ENCODE measurements around the gene APOA4.

The APOA4 gene

GRCh38 chr11:116823031-116823843 is at the start of gene APOA4:
Gene APOA4, minus strand, starts transcription at chr11:116823304. Its CDS starts 113 bp downstream, at chr11:116823191.
- no peak for DNase-seq (ENCODE audit: low spot score)

GRCh38 chr11:116871248-116871647 is 48.1 kb upstream of the APOA4 start:
- no peak for DNase-seq (ENCODE audit: low spot score)

GRCh38 chr11:116870054-116870453 is 47.0 kb upstream of the APOA4 start:
- no peak for DNase-seq (ENCODE audit: low spot score)

GRCh38 chr11:116869610-116870009 is 46.5 kb upstream of the APOA4 start:
- peak; percentile 89 for DNase-seq (ENCODE audit: low spot score)

GRCh38 chr11:116868066-116868465 is 45.0 kb upstream of the APOA4 start:
- no peak for DNase-seq (ENCODE audit: low spot score)

GRCh38 chr11:116867619-116868018 is 44.5 kb upstream of the APOA4 start:
- DNase-seq (ENCODE audit: low spot score) = no peak

GRCh38 chr11:116866804-116867455 is 43.8 kb upstream of the APOA4 start:
- no peak for DNase-seq (ENCODE audit: low spot score)

GRCh38 chr11:116865696-116866095 is 42.6 kb upstream of the APOA4 start:
- no peak for DNase-seq (ENCODE audit: low spot score)

GRCh38 chr11:116864531-116864930 is 41.4 kb upstream of the APOA4 start:
- DNase-seq (ENCODE audit: low spot score) = no peak

GRCh38 chr11:116862951-116863350 is 39.8 kb upstream of the APOA4 start:
- DNase-seq (ENCODE audit: low spot score) = no peak

GRCh38 chr11:116862185-116862584 is 39.1 kb upstream of the APOA4 start:
- DNase-seq (ENCODE audit: low spot score) = no peak

GRCh38 chr11:116861539-116861938 is 38.4 kb upstream of the APOA4 start:
- DNase-seq (ENCODE audit: low spot score) = no peak

GRCh38 chr11:116860303-116860702 is 37.2 kb upstream of the APOA4 start:
- no peak for DNase-seq (ENCODE audit: low spot score)

GRCh38 chr11:116859175-116859574 is 36.1 kb upstream of the APOA4 start:
- no peak for DNase-seq (ENCODE audit: low spot score)

- DNase-seq (ENCODE audit: low spot score) = no peak
Observed at GRCh38 chr11:116857936-116858335, 34.8 kb upstream of the APOA4 start.

- DNase-seq (ENCODE audit: low spot score) = no peak
Observed at GRCh38 chr11:116857316-116857715, 34.2 kb upstream of the APOA4 start.

GRCh38 chr11:116856423-116856822 is 33.3 kb upstream of the APOA4 start:
- no peak for DNase-seq (ENCODE audit: low spot score)

GRCh38 chr11:116855413-116855812 is 32.3 kb upstream of the APOA4 start:
- DNase-seq (ENCODE audit: low spot score) = no peak

- no peak for DNase-seq (ENCODE audit: low spot score)
Observed at GRCh38 chr11:116853461-116854073, 30.5 kb upstream of the APOA4 start.

- no peak for DNase-seq (ENCODE audit: low spot score)
Observed at GRCh38 chr11:116852261-116853031, 29.3 kb upstream of the APOA4 start.

GRCh38 chr11:116851626-116852025 is 28.5 kb upstream of the APOA4 start:
- no peak for DNase-seq (ENCODE audit: low spot score)

- DNase-seq (ENCODE audit: low spot score) = no peak
Observed at GRCh38 chr11:116849486-116849885, 26.4 kb upstream of the APOA4 start.
